Sigmoid colon (tissue), 7 donors: Measurements from ENCODE around the gene USP25. TPM values are rescaled to one million over a fixed set of nuclear protein-coding genes. Genes with fewer than 3 reads are reported as not detected.

ENCODE experiments used
- DNase-seq: peaks from one replicate; pipeline ENCODE4 v3.0.0-alpha.2; 2019
- H3K27ac ChIP-seq, 4 donors: fragments of 200-600 bp; sonication (generic); one replicate each; pipeline ENCODE4 v1.5.1; 2016 to 2019; ENCODE audit warnings: mild to moderate bottlenecking in 1 of 4
- H3K27me3 ChIP-seq, 3 donors: fragments of 200-600 bp; sonication (generic); one replicate each; pipeline ENCODE4 v1.5.1; 2019; ENCODE audit warnings: mild to moderate bottlenecking in 1 of 3
- H3K36me3 ChIP-seq, 4 donors: fragments of 200-600 bp; sonication (generic); one replicate each; pipeline ENCODE4 v1.5.1; 2016 to 2019
- H3K4me1 ChIP-seq, 4 donors: fragments of 200-600 bp; sonication (generic); one replicate each; pipeline ENCODE4 v1.5.1; 2017 to 2019
- H3K4me3 ChIP-seq, 4 donors: fragments of 200-600 bp; sonication (generic); one replicate each; pipeline ENCODE4 v1.5.1; 2017 to 2019; ENCODE audit warnings: mild to moderate bottlenecking in 2 of 4, moderate library complexity in 1 of 4
- H3K9me3 ChIP-seq, 4 donors: fragments of 200-600 bp in 3 of 4; sonication (generic) in 3 of 4; one replicate each; pipeline versions ENCODE4 v1.5.1 to v1.6.1; 2013 to 2019
- EP300 ChIP-seq, 4 donors: sonication (generic); formaldehyde crosslinking; IDR thresholded peaks; one replicate each; pipeline ENCODE4 v1.6.1; 2017; ENCODE audit warnings: antibody characterized with exemption in 4 of 4
- POLR2A ChIP-seq, 2 donors: fragments of 450-650 bp; IDR thresholded peaks; one replicate each; pipeline ENCODE4 v1.6.1; 2016; ENCODE audit warnings: antibody characterized with exemption in 2 of 2, mild to moderate bottlenecking in 2 of 2, moderate library complexity in 2 of 2
- POLR2AphosphoS5 ChIP-seq, 4 donors: sonication (generic); formaldehyde crosslinking; IDR thresholded peaks; one replicate each; pipeline ENCODE4 v1.6.1; 2017; ENCODE audit warnings: antibody characterized with exemption in 4 of 4
- WGBS, 2 donors: extraction: QIAGEN DNeasy Blood & Tissue Kit; methylation state at CpG; one replicate each; pipeline ENCODE4 v1.1.7; 2013; 5-methylcytosine and 5-hydroxymethylcytosine counted together
- intact Hi-C: fragments of 100-400 bp; cut with DNase I; formaldehyde crosslinking; loops from one replicate; pipeline ENCODE4 v1.15.1; 2023
- polyA plus RNA-seq, 3 donors: library from polyadenylated mRNA; stranded (reverse); fragments of 200-250 nt; gene quantifications; one replicate each; pipeline ENCODE4 v1.2.3, GENCODE V29; 2013
- total RNA-seq, 4 donors: library from RNA; depleted of rRNA; stranded (reverse); fragments of >200 nt; gene quantifications; one replicate each; pipeline ENCODE4 v1.1.0, GENCODE V29; 2016
- TF ChIP-seq, protein P1 (sequence below), 4 experiments: fragments of 450-650 bp in 3 of 4; fragments of 200-600 bp in 1 of 4; IDR thresholded peaks; one replicate each; pipeline ENCODE4 v1.5.1; 2016 to 2019; ENCODE audit warnings: antibody characterized with exemption in 4 of 4, mild to moderate bottlenecking in 3 of 4, moderate library complexity in 2 of 4
- donor health status: healthy with polysubstance abuse.
- donor health status: Bipolar disorder and iron deficiency.
- donor health status: healthy.

USP25 gene
- total and polyA plus RNA-seq, 7 donors: 10.2 to 54.0 (median 37.9) TPM

DNA sequence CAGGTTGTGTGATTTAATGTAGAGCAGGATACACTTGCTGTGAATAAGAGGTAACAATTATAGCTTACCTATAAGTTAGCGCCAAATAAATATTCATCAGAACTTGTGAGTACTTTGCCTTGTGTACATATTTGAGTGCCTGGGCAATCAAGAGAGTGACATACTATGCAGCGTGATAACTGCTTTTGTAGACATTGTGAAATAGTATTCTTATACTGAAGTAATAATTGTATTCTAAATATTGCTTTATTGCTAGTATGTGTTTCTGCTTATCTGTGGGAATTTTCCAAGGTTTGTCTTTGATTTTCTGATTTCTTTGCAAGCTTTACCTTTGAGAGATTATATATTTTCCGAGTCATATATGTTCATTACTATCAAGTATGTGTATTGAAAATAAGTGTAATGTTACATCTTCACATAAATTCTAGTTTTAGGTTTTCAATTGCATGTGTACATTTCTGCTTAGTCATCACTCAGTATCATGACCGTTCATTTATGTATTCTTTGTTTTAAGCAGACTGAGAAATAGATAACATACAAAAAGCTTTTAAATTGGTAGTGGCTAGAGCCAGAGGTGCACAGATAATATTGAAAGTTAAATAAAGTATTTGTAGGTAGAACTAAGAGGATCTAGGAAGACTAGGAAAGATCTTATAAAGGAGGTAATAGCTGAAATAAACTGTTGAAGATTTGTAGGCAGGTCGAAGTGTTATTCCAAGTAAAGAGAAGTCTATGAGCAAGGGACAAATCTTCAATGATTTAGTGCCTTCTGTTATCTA is 19.5 kb downstream of the USP25 start:
- Histone ChIP-seq H3K36me3 (no peaks in the 10 kb centered on the region), H3K27ac (no peak overlapping the region), H3K4me1 (peaks cover 0 to 68% (median 48%) of the 10 kb centered on the region in 4 donors), H3K27me3 (no peaks in the 10 kb centered on the region), H3K4me3 (no peak overlapping the region), H3K9me3 (no peaks in the 10 kb centered on the region)
- no peak for DNase-seq
- intact Hi-C loops: no loop called here
- WGBS, 2 donors: 16 to 59% methylated on average over 5 of the region's 5 CpGs
- TF ChIP-seq POLR2AphosphoS5 (IDR thresholded peaks at IDR 0.05) (no peak), POLR2A (IDR thresholded peaks at IDR 0.05) (no peak), EP300 (IDR thresholded peaks at IDR 0.05) (no peak)
- TF ChIP-seq, protein P1, sequence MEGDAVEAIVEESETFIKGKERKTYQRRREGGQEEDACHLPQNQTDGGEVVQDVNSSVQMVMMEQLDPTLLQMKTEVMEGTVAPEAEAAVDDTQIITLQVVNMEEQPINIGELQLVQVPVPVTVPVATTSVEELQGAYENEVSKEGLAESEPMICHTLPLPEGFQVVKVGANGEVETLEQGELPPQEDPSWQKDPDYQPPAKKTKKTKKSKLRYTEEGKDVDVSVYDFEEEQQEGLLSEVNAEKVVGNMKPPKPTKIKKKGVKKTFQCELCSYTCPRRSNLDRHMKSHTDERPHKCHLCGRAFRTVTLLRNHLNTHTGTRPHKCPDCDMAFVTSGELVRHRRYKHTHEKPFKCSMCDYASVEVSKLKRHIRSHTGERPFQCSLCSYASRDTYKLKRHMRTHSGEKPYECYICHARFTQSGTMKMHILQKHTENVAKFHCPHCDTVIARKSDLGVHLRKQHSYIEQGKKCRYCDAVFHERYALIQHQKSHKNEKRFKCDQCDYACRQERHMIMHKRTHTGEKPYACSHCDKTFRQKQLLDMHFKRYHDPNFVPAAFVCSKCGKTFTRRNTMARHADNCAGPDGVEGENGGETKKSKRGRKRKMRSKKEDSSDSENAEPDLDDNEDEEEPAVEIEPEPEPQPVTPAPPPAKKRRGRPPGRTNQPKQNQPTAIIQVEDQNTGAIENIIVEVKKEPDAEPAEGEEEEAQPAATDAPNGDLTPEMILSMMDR (IDR thresholded peaks at IDR 0.05): no peak

DNA sequence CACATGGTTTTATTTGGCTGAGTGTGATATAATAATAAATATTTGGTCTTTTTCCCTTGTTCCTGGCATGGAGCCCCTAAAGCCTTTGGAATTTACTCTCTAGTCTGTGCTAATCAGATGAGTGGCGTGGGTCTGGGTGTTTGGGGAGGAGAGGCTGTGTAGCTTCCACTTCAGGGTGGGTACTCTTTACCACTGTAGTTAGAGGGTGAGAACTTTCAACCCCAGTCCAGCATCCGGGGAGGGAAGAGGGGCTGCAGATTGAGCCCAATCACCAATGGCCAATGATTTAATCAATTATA is 20.0 kb downstream of the USP25 start:
- intact Hi-C loops: no loop called here
- Histone ChIP-seq H3K27ac (no peak overlapping the region), H3K4me3 (no peak overlapping the region), H3K4me1 (peaks cover 0 to 72% (median 53%) of the 10 kb centered on the region in 4 donors), H3K36me3 (no peaks in the 10 kb centered on the region), H3K9me3 (no peaks in the 10 kb centered on the region), H3K27me3 (no peaks in the 10 kb centered on the region)
- WGBS, 2 donors: 36 to 57% methylated on average over 2 of the region's 2 CpGs
- DNase-seq: no peak
- TF ChIP-seq EP300 (IDR thresholded peaks at IDR 0.05) (no peak), POLR2A (IDR thresholded peaks at IDR 0.05) (no peak), POLR2AphosphoS5 (IDR thresholded peaks at IDR 0.05) (no peak)
- TF ChIP-seq, protein P1 (IDR thresholded peaks at IDR 0.05): no peak

DNA sequence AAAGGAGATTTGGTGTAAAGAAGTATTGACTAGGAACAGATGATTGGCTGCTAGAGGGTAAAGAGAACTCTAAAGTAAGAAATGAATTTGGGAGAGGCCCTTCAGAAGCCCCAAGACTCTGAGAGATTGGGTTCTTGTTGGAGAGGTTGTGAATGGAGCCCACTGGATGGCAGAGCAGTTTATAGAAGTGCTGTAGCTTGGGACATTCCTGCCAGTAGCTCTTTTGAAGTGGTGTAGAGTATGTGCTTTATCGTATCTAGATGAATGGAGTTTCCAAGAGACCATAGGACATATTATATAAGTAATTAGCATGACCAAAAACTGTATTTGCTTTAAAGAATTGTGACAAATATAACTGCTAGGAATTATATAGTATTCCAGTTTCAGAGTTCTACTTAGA is 21.3 kb downstream of the USP25 start:
- no peak for DNase-seq
- TF ChIP-seq POLR2AphosphoS5 (IDR thresholded peaks at IDR 0.05): no peak
- no peak for TF ChIP-seq EP300 (IDR thresholded peaks at IDR 0.05)
- TF ChIP-seq POLR2A (IDR thresholded peaks at IDR 0.05): no peak
- TF ChIP-seq, protein P1 (IDR thresholded peaks at IDR 0.05): no peak
- H3K36me3 ChIP-seq: no peaks in the 10 kb centered on the region
- no peak overlapping the region for H3K27ac ChIP-seq
- no peak overlapping the region for H3K4me3 ChIP-seq
- WGBS, 2 donors: 78 to 84% methylated on average over 1 of the region's 1 CpG
- peaks cover 0 to 83% (median 63%) of the 10 kb centered on the region in 4 donors for H3K4me1 ChIP-seq
- no peaks in the 10 kb centered on the region for H3K27me3 ChIP-seq
- no peaks in the 10 kb centered on the region for H3K9me3 ChIP-seq
- intact Hi-C loops: no loop called here

DNA sequence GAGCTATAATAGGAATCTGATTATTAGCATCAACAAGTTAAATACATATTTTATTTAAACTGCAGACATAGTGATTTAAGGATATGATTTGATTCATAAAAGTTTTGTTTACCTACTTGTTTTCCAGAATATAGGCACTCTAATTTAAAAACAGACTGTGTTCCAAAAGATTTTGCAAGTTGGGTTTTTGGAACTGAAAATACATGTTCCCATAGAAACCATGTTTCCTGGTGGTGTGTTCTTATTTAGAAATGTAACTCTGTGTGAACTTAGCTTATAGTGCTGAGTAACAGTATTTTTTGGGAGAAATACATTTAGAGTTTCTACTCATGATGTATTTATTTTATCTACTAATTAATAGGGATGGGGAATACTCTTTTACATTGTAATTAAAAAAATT is 21.8 kb downstream of the USP25 start:
- intact Hi-C loops: no loop called here
- no peak overlapping the region for H3K4me3 ChIP-seq
- H3K4me1 ChIP-seq: peaks cover 0 to 88% (median 63%) of the 10 kb centered on the region in 4 donors
- H3K36me3 ChIP-seq: no peaks in the 10 kb centered on the region
- H3K9me3 ChIP-seq: no peaks in the 10 kb centered on the region
- no peaks in the 10 kb centered on the region for H3K27me3 ChIP-seq
- no peak overlapping the region for H3K27ac ChIP-seq
- DNase-seq: no peak
- no peak for TF ChIP-seq POLR2A (IDR thresholded peaks at IDR 0.05)
- TF ChIP-seq EP300 (IDR thresholded peaks at IDR 0.05): no peak
- TF ChIP-seq, protein P1 (IDR thresholded peaks at IDR 0.05): no peak
- no peak for TF ChIP-seq POLR2AphosphoS5 (IDR thresholded peaks at IDR 0.05)
